ENCODE results near the gene C5.
"Not testable (repeated sequence)": the region's sequence is repeated elsewhere in the genome, so short reads cannot be mapped to it uniquely, and the experiment has no call there.

The C5 gene

DNA sequence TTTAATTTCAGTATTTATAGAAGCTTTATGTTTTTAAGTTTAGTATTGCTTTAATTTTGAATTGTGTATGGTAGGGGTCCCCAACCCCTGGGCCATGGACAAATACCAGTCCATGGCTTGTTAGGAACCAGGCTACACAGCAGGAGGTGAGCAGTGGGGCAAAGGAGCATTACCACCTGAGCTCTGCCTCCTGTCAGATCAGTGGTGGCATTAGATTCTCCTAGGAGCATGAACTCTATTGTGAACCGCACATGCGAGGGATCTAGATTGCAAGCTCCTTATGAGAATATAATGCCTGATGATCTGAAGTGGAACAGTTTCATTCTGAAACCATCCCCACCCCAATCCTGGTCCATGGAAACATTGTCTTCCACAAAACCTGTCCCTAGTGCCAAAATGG is 1.9 kb downstream of the C5 start:
- no peak for DNase-seq (ENCODE audit: low read depth)

DNA sequence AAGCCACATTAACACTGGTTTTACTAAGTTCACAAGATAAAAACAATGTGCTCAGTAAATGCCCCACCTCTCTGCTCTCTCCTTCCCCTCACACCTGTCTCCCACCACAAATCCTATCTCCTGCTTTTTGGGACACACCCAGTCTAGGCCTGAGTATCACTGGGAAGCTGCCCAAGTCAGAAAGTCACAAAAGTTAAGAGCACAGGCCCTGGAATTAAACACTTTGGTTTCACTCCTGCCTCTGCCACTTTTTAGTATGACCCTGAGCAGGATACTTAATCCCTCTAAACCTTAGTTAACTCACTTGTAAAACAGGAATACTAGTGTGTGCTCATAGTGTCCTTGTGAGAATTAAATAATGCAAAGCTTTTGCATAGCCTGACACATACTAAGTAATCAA is 11.3 kb downstream of the C5 start:
- no peak for DNase-seq (ENCODE audit: low read depth)

DNA sequence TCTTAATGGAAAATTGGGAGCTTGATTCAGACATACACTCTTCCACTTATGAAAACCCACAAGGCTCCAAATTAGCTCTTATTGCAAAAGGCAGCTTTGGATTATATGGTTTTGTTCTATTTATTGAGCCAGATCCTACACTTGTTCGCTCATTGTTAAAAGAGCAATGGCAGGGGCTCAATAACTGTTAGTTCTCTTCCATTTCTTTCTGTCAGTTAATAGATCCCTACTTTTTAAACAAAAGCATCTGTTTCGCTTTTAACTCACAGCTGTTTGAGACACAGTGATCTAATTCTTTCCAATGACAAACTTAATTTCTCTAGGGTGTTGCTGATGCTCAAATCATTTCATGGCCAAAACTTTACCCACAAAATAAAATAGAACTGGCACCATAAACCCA is 11.7 kb downstream of the C5 start:
- no peak for DNase-seq (ENCODE audit: low read depth)

DNA sequence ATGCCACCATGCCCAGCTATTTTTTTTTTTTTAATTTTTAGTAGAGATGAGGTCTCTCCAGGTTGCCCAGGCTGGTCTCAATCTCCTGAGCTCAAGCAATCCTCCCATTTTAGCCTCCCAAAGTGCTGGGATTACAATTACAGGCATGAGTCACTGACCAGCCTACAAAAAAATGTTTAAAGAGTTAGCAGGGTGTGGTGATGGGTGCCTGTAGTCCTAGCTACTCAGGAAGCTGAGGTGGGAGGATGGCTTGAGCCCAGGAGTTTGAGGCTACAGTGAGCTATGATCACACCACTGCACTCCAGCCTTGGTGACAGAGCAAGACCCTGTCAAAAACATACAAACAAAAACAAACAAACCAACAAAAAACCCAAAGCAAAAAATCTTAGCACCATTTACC is 14.4 kb downstream of the C5 start:
- DNase-seq (ENCODE audit: low read depth) = not testable (repeated sequence)

DNA sequence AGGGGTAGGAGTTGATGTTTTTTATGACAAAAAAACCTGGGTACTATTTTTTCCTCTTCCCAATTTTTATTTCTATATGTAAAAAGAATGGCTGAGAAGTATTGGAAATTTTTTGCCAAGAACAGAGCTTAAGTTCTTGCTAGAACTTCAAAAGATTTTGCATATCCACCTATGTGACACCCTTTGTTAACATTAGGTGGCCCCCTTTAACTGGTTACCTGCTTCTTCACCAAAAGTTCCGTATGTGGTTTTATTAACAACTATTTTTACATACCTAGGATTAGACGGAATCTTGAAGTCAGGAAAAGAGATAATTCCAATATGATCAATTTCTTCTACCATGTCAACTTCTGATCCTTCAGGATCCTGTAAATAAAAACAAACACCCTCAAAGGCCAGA is 15.5 kb downstream of the C5 start:
- DNase-seq (ENCODE audit: low read depth) = no peak

DNA sequence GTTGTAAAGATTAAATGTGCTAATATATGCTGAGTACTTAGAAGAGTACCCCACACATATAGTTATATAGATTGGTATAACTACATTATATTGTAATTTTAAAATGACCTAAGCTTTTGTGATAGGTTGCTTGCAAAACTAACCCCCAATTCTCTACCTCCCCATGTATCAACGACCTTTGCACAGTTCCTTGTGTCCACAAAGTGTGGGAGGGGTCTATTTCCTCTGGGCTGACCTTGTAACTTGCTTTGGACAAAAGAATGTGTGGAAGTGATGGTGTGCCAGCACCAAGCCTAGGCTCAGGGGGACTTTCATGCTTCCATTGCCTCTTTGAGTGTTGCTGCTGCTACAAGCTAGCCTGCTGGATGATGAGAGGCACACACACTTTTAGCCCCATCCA is 20.6 kb downstream of the C5 start:
- DNase-seq (ENCODE audit: low read depth) = no peak

DNA sequence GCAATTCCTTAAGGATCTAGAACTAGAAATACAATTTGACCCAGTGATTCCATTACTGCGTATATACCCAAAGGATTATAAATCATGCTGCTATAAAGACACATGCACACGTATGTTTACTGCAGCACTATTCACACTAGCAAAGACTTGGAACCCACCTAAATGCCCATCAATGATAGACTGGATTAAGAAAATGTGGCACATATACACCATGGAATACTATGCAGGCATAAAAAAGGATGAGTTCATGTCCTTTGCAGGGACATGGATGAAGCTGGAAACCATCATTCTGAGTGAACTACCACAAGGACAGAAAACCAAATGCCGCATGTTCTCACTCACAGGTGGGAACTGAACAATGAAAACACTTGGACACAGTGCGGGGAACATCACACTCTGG is 21.8 kb downstream of the C5 start:
- DNase-seq (ENCODE audit: low read depth) = not testable (repeated sequence)

DNA sequence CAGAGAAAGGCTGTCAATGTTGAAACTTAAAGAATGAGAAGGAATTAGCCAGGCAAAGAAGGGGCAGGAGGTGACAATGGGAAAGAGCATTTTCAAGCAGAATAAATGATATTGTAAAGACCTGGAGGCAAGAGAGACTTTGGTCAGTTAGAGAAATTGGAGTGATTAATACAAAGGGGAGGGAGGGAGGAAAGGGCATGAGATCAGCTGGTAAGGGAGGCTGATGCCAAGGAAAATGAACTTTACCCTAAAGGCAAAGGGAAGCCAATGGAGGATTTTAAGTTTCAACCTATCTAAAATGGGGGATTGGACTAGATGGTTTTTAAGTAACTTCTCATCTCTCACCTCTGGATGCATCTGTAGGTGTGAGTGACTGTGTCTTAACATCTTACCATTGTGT is 23.3 kb downstream of the C5 start:
- DNase-seq (ENCODE audit: low read depth) = no peak

DNA sequence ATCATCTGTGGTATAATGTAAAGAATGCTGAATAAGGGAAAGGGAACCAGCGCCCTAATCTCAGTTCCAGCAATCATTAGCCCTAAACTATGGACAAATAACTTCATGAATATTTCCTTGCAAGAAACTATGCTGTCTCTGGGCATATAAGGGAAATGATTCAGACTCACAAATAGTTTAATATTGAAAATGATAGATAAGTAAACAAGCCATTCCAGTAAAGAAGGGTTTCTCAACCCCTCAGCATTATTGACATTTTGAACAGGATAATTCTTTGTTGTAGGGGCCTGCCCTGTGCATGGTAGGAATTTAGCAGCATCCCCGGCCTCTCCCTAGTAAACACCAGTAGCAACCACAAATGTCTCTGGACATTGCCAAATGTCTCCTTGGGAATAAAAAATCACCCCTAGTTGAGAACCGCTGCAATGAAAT is 23.8 kb downstream of the C5 start:
- peak; percentile 22 for DNase-seq (ENCODE audit: low read depth)

DNA sequence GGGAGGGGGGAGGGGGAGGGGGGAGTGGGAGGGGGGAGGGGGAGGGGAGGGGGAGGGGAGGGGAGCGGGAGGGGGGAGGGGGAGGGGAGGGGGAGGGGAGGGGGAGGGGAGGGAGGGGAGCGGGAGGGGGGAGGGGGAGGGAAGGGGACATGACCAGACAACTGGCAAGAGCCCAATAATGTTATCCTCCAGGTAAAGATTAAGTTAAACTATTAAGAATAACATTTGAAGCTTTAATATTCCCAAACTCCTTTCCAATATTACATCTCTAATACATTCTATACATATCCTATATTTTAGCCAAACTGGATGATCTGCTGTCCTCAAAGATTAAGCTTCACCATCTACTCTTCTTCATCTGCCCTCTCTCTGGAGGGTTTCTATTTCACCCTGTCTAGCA is 25.8 kb downstream of the C5 start:
- DNase-seq (ENCODE audit: low read depth) = no peak

DNA sequence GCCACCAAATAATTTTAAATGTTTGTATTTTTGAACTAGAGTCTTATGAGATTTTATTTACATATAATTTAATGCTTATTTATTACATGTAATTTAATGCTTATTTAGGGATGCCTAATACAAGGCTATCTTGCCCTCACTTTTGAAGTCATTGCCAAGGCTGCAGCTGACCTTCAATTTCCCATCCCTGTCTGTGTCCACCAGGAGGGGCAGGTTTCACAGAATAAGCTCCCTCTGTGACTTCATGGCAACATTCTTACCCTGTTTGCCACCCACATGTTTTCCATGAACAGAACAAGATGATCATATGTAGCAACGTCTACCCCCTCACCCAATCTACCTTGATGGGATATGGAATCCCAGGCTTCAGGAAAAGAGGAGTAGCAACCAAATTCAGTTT is 27.0 kb downstream of the C5 start:
- no peak for DNase-seq (ENCODE audit: low read depth)

DNA sequence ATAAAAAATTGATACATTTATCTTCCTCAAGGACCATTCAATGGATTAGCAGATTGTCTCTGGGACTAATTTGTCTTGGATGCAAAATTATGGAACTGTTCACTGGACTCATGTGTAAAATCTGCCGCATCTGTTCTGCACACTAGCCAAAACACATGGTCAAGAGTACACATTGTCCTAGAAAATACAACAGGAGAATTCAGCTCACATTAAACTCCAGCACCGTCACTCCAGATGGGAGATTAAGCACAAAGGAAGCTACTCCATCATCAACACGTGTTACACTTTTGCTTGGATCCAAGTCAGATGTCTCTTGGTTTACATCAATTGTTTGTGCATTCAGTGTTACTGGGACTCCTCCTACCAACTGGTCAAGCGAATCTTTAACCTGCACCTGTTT is 28.8 kb downstream of the C5 start:
- DNase-seq (ENCODE audit: low read depth) = no peak

DNA sequence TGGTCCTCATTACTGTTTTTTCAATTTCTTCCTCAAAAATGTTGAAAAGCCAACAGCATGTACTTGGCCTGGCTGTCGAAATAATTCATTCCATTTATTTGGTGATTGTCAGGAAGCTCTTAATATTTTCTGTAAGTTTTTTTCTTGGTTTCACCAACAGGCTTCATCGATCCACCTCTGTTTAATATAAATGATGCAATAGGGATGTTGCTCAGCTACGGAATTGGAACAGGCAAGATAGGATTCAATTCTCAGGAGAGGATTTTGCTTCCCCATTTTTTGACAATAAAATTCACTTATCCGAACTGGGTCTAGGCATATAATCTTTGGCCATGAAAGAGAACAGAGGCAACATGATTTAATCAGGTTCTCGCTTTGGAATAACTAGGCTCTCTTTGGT is 30.8 kb downstream of the C5 start:
- no peak for DNase-seq (ENCODE audit: low read depth)

DNA sequence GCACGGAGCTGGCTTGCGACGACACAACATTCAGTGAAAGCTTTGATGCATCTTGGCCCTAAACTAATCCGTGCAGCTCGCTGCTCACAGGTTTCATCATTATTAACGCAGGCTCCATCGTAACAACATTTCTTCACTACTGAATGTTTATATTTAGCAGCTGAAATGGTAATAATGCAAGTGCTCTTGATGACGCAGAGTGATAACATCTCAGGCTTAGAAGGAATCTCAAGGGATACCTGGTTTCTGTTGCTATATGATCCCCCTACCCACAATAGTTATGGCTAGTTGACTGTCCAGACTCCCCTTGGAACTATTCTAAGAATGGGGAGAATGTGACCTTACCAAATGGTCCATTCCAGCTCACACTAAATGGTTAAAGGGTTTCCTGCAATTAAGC is 36.2 kb downstream of the C5 start:
- DNase-seq (ENCODE audit: low read depth) = no peak

DNA sequence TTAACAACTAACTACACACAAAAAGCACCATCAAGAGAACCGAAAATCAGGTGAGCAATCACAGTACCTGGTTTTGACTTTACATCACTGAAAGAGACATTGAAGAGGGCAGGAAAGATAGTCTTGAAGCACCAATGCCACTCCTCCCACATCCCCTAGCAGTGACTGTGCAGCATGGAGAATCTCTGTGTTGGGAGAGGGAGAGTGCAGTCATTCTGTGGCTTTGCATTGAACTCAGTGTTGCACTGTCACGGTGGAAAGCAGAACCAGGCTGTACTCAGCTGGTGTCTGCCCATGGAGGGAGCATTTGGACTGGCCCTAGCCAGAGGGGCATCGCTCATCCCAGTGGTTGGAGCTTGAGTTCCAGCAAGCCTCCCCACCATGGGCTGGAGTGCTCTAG is 40.4 kb downstream of the C5 start:
- DNase-seq (ENCODE audit: low read depth) = no peak

DNA sequence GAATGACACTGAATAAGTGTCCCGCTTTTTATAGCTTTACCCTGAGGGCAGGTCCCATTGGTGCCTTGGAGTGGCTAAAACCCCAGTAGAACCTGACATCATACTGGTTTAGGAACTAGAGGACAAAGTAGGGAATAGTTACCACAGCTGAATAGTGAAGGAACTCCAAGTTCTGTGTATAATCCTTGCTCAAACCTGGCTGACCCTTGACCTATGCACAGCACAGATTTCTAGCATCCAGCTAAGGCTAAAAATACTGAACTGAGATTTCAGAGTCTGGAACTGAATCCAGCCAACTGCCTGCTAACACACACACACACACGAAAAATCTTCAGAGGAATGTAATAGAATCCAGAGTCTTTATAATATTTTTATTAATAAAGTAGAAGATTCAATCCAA is 50.8 kb downstream of the C5 start:
- DNase-seq (ENCODE audit: low read depth) = no peak

DNA sequence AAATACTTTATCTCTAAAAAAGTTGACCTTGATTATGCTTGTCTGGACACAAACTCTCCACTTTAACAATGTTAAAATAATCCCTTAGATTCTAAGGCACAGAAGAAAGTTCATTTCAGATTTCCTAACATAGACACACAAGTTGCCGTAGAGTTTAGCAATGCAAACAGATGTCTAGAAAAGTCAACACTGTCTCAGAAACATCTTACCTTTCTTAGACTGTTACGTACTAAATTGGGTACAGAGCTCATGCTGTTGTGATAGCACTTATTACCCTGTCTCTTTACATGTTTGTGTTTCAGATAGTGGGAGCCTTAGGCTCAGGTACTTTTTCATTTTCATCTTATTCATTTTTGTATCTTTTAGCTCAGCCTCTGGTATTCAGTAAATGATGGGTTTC is 52.0 kb downstream of the C5 start:
- no peak for DNase-seq (ENCODE audit: low read depth)

DNA sequence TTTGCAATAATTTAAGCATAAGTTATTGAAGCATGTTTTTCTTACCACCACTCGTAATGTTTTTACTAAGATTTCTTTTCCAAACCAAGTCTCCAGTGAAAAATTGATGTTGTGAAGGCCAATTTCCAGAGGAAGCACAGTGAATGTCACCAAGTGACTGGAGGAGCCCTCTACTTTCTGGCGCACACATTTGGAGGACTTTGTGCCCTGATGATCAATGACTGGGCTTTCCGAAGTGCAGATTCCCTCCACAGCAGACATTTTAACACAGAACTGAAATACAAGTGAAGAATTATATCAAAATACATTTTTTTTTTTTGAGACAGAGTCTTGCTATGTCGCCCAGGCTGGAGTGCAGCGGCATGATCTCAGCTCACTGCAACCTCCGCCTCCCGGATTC is 52.6 kb downstream of the C5 start:
- DNase-seq (ENCODE audit: low read depth) = no peak

DNA sequence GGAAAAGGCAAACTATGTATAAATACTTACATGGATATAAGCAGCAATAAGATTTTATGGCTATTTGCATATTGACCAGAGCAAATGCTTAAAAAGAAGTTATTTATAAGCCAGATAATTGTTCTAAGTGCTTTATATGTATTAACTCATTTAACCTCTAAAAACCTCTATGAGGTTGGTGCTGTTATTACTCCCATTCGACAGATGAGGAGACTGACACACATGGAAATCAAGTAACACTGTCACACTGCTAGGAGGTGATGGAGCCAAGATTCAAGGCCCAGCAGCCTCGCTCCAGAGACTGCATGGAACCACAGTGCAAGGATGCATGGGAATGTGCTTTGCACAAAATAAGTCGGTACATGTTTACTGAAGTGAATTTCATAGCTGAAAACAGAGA is 53.7 kb downstream of the C5 start:
- no peak for DNase-seq (ENCODE audit: low read depth)

DNA sequence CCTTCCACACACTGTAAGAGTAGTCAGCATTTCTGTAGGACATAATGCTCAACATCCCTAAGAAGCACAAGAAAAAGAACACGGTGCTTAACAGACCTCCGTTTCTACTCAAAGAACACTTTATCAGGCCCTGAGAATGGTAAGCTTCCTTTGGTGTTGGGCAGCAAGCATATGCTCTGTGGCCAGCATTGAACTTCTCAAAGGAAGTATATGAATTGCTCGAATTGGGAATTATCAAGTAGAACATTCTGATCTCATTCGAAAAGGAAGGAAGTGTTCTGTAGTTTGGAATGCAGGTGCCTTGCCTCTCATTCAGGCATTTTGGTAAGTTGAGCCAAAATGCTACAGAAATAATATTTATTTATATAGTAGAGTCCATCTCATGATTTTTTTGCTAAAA is 61.0 kb downstream of the C5 start:
- no peak for DNase-seq (ENCODE audit: low read depth)

DNA sequence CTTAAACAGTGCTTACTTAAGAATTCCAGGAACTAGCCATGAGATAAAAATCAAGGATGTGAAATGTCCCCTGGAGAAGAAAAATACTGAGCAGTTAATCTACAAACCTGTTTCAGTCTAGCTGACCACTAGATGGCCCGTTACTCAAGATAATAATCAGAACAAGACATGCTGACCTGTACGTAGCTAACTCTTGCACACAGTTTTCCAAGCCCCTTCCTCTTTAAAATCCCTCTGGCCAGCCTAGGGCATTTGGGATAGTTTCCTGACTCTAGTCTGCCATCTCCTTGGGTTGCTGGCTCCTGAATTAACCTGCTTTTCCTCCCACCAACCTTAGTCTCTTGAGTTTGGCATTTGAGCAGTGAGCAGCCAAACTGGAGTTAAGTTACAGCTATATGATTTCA is 64.3 kb downstream of the C5 start:
- DNase-seq (ENCODE audit: low read depth) = peak; percentile 17

DNA sequence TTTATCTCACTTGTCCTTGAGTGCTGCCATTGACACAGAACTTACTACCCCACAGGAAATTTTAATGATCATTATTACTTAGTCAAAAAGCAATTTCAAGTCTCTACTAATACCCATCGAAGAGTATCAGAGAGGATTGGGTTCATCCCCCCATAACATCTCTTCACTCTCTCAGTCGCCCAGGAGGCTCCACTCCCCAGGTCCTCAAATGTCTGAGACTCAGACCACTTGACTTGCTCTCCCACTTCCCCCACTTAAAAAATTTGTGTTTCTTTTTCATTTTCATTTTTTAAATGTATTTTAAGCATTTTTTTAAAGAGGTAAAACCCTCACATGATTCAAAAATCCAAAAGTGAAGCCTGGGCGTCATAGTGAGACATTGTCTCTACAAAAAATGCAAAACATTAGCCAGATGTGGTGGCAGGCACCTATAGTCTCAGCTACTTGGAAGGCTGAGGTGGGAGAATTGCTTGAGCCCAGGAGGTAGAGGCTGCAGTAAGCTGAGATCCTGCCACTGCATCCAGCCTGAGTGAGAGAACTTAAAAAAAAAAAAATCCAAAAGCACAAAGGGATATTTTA is 66.7 kb downstream of the C5 start:
- DNase-seq (ENCODE audit: low read depth) = no peak

DNA sequence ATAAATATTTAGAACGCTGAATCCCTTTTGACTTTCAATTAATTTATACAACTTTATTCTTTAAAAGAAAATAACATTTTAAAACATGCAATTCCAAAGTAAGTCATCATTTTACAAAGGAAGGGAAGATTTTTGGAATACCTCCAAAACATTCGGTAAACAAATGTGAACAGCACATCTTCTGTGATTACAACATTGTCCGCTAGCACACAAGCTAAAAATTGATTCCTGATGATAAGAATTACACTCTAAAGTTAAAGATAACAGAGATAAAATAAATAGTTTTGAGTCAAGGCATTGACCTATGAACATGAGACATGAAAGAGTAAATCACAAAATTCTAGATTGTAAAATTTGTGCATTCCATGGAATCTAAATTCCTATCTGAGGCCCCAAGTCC is 67.2 kb downstream of the C5 start:
- peak; percentile 12 for DNase-seq (ENCODE audit: low read depth)

DNA sequence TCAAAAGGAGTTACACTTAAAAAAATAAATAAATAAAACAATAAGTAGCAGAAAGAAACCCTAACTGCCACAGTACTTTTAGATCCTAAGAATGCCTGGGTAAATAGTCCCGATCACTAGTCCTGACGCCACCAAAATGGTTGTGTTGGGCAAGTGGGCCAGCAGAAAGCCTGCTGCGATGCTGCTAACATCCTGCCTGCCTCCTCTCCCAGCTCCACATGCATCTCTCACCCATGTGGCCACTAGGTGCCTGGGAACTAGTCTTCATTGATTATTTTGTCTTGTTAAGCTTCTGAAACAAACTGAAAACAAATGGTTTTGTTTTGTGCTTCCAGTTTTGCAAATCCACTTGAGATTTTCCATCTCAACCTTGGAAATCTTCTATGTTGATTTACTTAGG is 69.1 kb downstream of the C5 start:
- DNase-seq (ENCODE audit: low read depth) = no peak

DNA sequence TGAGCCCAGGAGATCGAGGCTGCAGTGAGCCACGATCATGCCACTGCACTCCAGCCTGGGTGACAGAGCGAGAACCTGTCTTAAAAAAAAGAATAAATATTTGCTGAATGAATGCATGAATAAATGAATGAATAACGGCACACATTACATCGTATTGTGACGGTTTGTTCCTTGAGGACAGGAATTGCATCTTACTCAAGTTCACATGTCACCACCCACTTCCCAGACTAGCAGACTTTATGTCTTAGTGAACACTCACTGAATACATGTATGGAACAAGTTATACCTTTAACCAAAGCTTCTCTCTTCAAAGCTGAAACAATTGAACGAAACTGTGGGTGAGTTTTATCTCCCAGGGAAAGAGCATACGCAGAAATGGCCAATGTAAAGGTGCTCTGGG is 70.3 kb downstream of the C5 start:
- no peak for DNase-seq (ENCODE audit: low read depth)
